GM21447 (cell line): Measurements from ENCODE around the gene DOCK3.
"Not testable (repeated sequence)": the region's sequence is repeated elsewhere in the genome, so short reads cannot be mapped to it uniquely, and the experiment has no call there.

ENCODE experiments used
- ATAC-seq: cut with Tn5 transposase; IDR thresholded peaks from one replicate; pipeline ENCODE4 v1.9.1; 2021; ENCODE audit not compliant: unreplicated experiment

The DOCK3 gene

GRCh38 chr3:50978586-50978985 lies 303.9 kb downstream of the DOCK3 start:
- not testable (repeated sequence) for ATAC-seq

- no peak for ATAC-seq
Measured at GRCh38 chr3:50978991-50979667, 304.4 kb downstream of the DOCK3 start.

- ATAC-seq, result no peak
Measured at GRCh38 chr3:50982540-50983325, 308.0 kb downstream of the DOCK3 start.

- no peak for ATAC-seq
Measured at GRCh38 chr3:50983887-50984286, 309.2 kb downstream of the DOCK3 start.

- no peak for ATAC-seq
Measured at GRCh38 chr3:50985893-50986292, 311.2 kb downstream of the DOCK3 start.

- ATAC-seq, result no peak
Measured at GRCh38 chr3:50986726-50987125, 312.0 kb downstream of the DOCK3 start.

- no peak for ATAC-seq
Measured at GRCh38 chr3:50994537-50994936, 319.8 kb downstream of the DOCK3 start.

- ATAC-seq, result no peak
Measured at GRCh38 chr3:50995085-50995824, 320.5 kb downstream of the DOCK3 start.

GRCh38 chr3:51002495-51002894 lies 327.8 kb downstream of the DOCK3 start:
- no peak for ATAC-seq

GRCh38 chr3:51004235-51004634 lies 329.5 kb downstream of the DOCK3 start:
- no peak for ATAC-seq

- ATAC-seq, result no peak
Measured at GRCh38 chr3:51024121-51024520, 349.4 kb downstream of the DOCK3 start.

GRCh38 chr3:51024765-51025632 lies 350.3 kb downstream of the DOCK3 start:
- no peak for ATAC-seq

GRCh38 chr3:51031666-51032065 lies 356.9 kb downstream of the DOCK3 start:
- ATAC-seq, result no peak

GRCh38 chr3:51035630-51036029 lies 360.9 kb downstream of the DOCK3 start:
- ATAC-seq, result no peak

- no peak for ATAC-seq
Measured at GRCh38 chr3:51044982-51045381, 370.3 kb downstream of the DOCK3 start.

GRCh38 chr3:51052562-51052961 lies 377.8 kb downstream of the DOCK3 start:
- no peak for ATAC-seq

GRCh38 chr3:51057121-51057520 lies 382.4 kb downstream of the DOCK3 start:
- ATAC-seq, result no peak

GRCh38 chr3:51063053-51063452 lies 388.3 kb downstream of the DOCK3 start:
- ATAC-seq, result no peak

- ATAC-seq, result no peak
Measured at GRCh38 chr3:51075221-51075775, 400.6 kb downstream of the DOCK3 start.

- no peak for ATAC-seq
Measured at GRCh38 chr3:51082363-51082762, 407.6 kb downstream of the DOCK3 start.

GRCh38 chr3:51083490-51083889 lies 408.8 kb downstream of the DOCK3 start:
- ATAC-seq, result no peak
